ENCODE measurements around the gene PHF2.

The PHF2 gene

GRCh38 chr9:93587651-93588347 lies 11.4 kb downstream of the PHF2 start:
- no peak for DNase-seq

DNA sequence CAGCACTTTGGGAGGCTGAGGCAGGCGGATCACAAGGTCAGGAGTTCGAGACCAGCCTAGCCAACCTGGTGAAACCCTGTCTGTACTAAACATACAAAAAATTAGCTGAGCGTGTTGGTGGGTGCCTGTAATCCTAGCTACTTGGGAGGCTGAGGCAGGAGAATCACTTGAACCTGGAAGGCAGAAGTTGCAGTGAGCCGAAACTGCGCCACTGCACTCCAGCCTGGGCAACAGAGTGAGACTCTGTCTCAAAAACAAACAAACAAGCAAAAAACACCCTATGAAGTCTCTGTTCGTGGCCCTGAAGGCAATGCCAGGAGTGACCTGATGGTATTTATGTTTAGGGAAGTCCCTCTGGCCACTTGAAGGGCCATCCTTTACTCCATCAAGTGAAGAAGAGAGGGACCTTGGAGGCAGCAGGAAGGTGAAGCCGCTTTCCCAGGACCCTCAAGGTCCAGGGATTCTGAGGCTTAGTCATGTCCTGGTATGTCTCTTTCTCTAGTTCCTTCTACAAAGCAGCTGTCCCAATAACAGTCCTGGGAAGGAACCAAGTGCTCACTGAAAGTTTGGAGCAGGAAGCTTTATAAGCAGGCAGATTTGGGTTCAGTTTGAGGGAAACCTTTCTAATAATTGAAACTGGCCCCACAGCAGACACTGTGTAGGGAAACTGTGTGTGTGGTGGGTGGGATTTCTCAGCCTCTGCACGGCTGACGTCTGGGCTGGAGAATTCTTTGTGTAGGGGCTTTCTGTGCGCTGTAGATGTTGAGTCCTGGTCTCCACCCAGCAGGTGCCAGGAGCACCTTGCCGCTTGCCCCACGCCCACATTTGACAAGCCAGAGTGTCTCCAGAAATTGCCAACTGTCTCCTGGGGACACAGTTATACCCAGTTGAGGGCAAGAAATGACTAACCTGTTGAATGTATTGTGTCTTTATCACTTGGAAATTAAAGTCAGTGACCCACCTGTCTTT lies 12.5 kb downstream of the PHF2 start:
- DNase-seq: no peak

DNA sequence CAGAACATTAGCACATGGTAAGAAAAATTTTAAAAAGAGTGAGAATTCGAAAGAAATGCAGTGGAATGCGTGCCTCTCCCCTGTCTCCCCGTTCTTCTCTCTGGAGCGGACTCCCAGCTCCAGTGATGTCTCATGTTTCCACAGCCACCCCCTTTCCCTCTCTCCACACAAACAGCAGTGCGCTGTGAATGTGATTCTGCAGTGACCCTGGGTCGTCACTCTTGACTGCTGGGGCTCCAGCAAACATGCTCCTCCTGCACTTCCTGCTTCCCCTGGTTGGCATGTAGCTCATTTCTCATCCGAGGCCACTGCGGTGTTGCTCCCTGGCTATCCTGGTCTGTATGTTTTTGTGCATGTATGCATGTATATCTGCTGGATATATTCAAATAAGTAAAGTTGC lies 13.3 kb downstream of the PHF2 start:
- DNase-seq: no peak

DNA sequence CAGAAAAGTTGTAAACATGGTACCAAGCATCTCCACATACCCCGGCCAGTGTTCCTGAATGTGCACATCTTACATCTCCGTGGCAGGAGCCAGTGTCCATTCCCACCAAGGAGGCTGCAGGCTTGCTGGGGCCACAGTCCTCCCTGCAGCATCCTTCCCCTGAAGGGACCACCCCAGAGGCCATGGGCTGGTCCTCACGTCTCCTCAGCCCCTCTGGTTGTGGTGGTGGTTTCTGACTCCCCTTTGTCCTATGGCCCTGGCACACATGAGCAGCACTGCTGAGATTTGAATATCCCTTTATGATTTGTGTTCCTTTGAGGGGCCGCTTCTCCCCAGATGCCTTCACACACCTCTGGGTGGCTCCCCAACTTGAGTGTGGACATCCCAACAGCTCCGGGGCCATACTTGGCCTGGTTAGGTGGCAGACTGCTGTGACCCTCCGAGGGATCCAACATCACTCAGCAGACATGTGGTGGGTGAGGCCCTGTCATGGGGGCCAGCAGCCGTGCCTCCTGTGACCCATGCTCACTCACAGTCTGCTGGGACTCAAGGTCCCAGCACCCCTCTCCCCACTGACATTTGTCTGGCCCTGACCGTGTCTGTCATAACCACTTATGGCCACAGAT lies 14.3 kb downstream of the PHF2 start:
- DNase-seq: no peak

GRCh38 chr9:93591301-93592007 lies 15.1 kb downstream of the PHF2 start:
- DNase-seq: no peak

DNA sequence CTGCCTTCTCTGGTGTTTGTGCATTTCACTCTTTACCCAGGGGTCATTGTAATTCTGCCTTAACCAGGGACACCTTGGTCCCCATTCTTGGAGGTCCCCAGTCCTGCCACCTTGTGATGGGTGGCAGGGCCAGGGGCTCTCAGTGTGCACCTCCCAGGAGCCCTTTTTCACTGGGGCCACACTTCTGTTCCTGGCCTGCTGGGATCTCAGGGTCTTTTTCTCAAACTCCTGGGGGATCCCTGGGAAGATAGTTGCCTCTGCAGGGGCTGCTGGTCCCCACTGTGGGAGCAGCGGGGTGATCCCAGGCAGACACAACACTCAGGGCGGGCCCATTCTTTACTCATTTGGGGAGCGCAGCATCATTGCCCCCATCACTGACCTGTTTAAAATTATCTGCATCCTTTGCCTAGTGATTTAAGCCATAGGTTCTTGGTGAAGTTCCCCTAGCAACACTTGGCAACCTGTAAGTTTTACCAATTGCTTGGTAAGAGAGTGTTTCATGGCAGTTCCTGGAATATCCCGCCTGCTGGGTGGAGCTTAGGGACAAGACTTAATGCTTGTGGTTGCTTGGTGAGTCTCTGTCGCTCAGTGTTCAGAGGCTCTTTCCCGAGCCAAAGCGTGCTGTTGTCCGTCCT lies 15.7 kb downstream of the PHF2 start:
- DNase-seq: no peak

- DNase-seq: no peak
Measured at GRCh38 chr9:93592643-93593021, 16.2 kb downstream of the PHF2 start.

- no peak for DNase-seq
Measured at GRCh38 chr9:93593144-93593658, 16.8 kb downstream of the PHF2 start.

DNA sequence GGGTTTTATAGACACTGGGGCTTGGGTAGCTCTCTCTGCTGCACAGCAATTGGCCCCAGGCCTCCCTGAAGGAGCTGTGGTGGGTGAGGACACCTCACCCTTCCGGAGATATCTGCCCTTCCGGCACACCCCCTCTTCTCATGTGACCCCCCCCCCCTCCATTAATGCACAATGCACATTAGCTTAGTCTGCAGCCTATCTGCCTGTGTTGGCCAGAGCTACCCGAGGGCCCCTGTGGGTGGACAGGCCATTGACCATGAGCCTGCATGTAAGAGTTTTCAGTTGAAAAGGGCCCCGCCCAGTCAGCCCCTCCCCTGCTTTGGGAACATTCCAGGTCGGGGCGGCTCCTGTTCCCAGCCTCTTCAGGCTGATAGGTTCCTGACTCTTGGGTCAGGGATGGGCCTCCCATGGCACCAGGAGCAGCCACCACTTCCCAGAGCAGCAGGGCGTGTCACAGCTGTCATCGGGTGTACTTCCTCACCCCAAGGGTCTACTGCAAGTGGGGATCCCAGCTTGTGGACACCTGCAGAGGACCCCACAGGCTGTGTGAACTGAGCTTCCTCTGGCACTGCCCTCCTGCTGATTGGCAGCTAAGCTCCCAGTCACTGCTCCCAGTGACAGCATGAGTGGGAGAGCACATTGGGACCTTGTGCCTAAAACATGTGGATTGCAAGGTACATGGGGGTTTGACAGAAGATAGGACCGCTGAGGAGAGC lies 17.8 kb downstream of the PHF2 start:
- DNase-seq: no peak

DNA sequence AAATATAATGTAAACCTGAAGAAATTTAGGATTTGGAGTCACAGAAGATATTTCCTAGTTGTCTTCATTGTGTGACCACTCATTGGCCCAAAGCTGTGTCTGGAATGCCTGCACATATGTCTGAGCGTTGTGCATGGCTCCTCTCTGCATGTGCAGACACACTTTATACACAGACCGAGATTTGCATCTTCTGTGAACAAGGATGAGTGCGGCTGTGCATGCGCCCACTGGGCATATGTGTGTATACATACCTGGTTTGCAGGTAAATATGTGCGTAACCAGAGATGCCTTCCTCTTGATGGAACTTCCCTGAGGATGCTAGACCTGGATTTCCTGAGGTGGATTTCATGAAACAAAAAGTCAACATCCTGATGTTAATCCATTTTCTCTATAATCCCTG lies 19.1 kb downstream of the PHF2 start:
- no peak for DNase-seq

DNA sequence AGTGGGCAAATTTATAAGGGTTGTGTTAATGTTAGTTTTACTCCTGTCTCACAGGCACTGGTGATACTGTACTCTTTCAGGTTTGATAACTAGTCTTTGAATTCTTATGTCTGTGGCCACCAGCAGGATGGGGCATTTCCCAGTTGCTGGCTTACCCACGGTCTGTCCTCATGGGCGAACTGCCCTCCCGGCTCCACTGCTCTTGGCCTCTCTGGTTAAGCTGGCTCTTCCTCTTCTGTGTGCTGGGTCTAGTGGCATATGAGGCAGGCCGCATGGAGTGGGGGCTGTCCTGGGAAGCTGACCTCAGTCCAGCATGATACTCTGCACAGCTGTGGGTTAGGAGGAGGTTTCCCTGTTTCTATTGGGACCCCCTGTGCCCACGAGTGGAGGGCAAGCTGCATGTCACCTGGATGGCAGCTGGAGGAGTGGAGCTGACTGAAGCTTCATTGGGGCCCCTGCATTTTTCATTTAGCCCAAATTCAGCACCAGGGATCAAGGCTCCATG lies 19.5 kb downstream of the PHF2 start:
- DNase-seq: no peak

DNA sequence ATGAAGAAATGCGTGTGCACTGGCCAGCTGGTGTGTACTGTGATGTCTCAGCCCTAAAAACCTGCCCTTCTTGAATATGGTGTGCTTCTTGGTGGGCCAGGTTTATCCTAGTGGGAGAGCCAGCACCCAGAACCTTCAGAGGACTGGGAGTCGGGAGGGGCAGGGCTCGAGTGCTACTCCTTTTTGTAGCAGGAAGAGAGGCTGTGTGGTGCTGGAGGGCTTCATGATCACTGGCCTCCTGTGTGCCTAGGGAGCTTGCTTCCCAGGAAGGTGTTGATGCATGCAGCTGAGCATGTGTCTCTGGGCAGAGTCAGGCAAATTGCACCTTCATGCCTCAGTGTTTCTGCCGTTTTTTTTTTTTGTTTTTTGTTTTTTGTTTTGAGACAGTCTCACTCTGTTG lies 20.0 kb downstream of the PHF2 start:
- DNase-seq: no peak

GRCh38 chr9:93597142-93597706 lies 20.8 kb downstream of the PHF2 start:
- no peak for DNase-seq

DNA sequence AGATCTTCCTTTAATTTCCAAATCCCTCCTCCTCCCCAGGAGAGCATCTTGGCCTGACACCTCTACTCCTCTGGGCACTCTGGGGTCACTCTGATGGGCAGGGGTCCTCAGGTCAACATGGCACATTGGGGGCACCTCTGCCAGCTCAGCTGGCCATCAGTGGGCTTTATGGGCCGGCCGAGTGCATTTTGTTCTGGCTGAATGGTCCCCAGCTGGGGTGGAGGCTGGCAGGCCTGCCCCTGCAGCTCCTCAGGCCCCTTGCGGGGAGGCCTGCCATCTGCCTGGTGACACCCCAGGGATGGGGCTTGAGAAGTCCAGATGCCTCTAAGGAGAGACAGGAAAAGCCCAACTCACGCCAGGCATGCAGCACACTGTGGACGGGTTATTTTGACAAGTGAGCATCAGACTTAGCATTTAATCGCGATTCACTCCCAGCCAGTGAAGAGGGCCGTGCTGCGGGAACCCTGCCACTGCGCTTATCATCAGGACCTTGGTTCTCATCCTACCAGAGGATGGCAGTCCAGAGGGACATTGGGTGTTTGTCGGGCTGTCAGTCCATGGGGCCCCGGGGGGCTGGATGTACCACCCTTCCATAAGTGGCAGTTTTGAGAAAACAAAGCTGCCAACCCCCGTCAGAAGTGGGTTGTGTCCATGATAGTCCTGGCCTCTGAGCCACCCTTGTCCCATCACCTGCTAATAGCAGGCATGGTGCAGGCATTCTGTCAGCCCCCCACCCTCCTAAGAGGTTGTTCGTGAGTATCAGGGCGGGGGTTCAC lies 21.7 kb downstream of the PHF2 start:
- no peak for DNase-seq

DNA sequence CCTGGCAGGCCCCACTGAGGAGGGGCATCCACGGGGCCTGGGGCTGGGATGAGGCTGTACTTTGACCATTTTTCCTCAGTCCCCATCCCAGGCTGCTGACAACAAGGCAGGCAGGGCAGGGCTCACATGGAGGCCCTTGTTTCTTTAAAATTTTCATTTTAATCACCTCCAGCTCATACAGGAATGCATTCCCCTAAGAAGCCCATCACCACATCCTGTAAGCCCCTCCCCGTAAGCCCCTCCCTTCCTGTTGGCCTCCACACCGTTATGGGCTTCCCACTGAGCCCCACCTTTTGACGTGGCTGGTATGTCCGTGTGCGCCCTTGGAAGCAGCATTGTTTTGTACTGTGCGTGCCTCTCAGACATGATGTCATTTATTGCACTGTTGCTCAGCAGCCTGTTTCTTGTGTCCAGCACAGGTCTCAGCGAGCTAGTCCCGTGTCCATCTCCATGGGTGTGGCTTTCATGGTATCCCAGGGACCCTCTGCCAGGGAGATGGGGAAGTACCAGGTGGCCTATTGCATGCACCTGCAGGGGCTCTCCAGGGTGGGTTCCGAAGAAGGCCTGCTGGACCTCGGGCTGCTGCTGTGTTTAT lies 22.4 kb downstream of the PHF2 start:
- DNase-seq: no peak

DNA sequence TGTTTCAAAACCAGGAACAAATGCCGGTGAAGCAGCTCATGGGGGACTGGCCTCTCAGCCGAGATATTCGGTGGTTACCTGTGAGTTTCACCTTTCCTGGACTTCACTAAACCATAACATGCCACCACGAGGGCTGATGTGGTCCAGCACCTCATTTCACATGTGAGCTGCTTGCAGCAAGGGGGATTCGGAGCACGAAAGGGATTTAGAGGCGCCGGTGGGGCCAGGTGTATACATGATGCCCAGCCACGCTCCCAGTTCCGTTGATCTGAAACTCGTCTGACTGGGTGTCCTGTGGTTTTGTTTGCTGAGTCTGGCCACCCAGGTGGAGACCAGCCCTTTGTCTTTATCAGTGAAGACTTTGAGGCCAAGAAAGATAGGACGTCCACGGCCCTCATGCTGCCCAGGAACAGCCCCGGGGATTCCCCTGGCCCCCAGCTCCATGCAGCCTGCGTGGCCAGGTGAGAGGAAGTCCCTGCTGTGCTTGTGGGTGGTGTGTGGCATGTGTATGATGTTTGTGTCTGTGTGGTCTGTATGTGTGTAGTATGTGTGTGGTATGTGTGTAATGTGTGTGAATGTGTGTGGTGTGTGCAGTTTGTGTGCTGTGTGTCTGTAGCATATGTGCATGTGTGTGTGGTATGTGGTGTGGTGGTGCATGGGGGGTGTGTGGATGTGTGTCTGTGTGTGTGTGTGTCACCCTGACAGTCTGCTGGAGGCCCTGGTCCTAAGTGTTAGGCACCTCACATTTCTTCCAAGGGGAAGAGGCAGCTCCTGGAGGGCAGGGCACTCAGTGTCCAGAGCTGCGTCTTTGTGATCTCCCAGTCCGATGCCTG lies 23.4 kb downstream of the PHF2 start:
- DNase-seq: no peak

DNA sequence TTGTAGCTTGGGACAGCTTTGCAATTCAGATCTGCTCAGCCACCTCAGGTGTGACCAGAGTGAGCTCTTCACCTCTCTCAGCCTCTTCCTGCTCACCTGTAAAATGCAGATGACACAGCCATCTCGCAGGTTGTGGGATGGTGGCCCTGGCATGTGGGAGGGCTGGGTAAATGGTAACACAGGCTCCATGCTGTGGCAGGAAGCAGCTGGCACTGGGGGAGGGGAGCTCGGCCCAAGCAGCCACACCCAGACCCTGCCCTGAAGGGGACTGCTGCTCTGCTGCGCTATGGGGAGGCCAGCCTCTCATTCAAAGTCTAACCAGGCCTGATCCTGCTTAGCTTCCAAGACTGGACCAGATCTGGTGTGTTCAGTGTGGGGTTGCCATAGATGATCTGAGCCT lies 24.1 kb downstream of the PHF2 start:
- DNase-seq: no peak

- DNase-seq: no peak
Measured at GRCh38 chr9:93601063-93601462, 24.7 kb downstream of the PHF2 start.

- no peak for DNase-seq
Measured at GRCh38 chr9:93601666-93602065, 25.3 kb downstream of the PHF2 start.

Data from stimulated activated CD4-positive, alpha-beta T cell treated with anti-CD3 and anti-CD28 coated beads, Interleukin-4, amount 100 ng/mL, for 4 hours (primary cell).